Measurements from ENCODE around the gene MAPK11.

Gene MAPK11

DNA sequence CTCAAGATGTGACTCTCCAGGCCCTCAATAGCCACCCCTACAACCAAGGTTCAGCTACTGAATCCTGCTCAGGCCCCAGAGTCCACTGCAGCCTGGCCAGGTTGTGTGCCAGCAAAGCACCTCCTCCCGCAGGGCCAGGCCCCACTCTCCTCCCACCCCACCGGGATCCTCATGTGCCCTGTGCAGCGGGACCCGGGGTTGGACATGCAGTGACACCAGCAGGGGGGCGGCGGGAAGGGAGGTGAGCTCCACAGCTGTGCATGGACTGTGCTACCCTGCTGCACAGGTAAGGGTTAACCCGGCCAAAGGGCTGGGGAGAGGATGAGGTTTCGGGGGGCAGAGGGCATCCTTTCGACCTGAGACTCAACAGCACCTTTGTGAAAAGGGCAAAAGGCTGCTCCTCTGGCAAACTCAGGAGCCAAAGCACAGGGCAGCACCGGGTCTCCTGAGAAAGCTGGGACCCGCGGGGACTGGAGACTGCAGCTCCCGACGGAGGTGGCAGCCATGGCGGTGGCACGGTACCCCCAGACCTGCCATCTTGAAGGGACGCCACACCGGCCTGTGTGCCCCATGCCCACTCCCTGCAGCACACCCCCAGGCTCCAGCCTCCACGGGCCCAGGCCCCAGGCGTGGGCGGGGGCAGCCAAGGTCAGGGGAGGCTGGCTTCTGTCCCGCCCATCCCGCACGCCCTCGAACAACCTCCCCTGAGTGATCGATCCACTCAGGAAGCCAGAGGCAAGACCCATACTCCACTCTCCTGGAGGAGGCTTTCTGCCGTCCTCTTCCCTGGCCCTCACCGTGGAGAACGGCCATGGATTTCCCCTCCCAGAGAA is 26.7 kb upstream of the MAPK11 start:
- TF ChIP-seq, protein P1, sequence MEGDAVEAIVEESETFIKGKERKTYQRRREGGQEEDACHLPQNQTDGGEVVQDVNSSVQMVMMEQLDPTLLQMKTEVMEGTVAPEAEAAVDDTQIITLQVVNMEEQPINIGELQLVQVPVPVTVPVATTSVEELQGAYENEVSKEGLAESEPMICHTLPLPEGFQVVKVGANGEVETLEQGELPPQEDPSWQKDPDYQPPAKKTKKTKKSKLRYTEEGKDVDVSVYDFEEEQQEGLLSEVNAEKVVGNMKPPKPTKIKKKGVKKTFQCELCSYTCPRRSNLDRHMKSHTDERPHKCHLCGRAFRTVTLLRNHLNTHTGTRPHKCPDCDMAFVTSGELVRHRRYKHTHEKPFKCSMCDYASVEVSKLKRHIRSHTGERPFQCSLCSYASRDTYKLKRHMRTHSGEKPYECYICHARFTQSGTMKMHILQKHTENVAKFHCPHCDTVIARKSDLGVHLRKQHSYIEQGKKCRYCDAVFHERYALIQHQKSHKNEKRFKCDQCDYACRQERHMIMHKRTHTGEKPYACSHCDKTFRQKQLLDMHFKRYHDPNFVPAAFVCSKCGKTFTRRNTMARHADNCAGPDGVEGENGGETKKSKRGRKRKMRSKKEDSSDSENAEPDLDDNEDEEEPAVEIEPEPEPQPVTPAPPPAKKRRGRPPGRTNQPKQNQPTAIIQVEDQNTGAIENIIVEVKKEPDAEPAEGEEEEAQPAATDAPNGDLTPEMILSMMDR (IDR thresholded peaks at IDR 0.05; ENCODE audit: low read depth, low read length, missing control alignments) = no peak
- no peak for DNase-seq (ENCODE audit: low read depth)
- H3K4me3 ChIP-seq (ENCODE audit: low read depth, low read length) = no peak overlapping the region

DNA sequence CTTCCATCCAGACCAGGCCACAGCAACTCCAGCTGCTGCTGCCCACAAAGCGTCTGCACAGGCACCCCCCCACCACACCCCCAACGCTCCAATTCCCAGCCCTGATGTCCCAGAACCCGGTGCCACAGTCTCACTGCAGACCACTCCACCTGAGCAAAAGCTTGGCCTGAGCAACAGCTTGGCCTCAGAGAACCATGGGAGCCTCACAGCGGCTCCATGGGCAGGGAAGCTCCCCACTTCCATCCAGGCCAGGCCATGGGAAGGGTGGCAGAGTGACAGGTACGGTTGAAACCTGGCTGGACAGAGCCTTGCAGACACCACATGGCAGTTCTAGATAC is 24.1 kb upstream of the MAPK11 start:
- TF ChIP-seq, protein P1 (IDR thresholded peaks at IDR 0.05; ENCODE audit: low read depth, low read length, missing control alignments) = no peak
- H3K4me3 ChIP-seq (ENCODE audit: low read depth, low read length) = no peak overlapping the region
- no peak for DNase-seq (ENCODE audit: low read depth)

DNA sequence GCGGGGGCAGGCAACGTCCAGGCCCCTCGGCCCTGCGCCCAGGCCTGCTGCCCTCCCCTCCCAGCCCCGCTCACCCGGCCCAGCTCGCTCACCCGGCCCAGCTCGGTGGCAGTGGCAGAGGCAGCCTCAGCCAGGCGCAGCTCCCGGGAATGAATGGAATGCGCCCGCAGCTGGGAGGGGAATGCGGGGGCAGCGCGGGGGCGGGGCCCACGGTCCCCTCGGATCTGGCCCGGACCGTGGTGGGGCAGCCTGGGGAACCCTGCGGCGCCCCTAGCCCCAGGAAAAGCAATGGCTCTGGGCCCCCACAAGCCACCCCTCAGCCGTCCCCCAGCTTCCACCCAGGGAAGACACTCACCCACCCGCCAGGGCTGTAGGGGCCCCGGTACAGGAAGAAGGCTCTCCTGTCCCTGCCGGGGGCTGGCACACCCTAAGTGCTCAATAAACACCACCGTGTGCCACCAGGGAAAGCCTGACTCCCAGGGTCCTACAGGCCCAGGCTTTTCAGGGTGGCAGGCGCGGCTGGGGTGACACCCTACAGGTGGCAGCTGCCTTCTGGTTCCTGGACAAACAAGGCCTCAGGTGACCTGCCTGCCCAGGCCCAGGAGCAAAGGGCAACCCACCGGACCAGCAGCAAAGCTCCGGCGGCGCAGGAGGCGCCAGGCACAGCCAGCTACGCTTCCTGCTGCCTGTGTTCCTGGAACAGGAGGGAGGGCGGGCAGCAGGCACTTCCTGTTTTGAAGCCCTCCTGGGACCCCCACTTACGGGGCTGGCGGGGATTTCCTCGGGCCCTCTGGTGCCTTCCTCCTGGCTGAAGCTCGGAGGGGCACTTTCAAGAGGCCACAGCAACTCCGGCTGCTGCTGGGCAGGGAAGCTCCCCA is 23.5 kb upstream of the MAPK11 start:
- H3K4me3 ChIP-seq (ENCODE audit: low read depth, low read length) = no peak overlapping the region; the same call in 1 of the 2 replicates
- DNase-seq (ENCODE audit: low read depth) = no peak
- TF ChIP-seq, protein P1 (IDR thresholded peaks at IDR 0.05; ENCODE audit: low read depth, low read length, missing control alignments) = no peak

DNA sequence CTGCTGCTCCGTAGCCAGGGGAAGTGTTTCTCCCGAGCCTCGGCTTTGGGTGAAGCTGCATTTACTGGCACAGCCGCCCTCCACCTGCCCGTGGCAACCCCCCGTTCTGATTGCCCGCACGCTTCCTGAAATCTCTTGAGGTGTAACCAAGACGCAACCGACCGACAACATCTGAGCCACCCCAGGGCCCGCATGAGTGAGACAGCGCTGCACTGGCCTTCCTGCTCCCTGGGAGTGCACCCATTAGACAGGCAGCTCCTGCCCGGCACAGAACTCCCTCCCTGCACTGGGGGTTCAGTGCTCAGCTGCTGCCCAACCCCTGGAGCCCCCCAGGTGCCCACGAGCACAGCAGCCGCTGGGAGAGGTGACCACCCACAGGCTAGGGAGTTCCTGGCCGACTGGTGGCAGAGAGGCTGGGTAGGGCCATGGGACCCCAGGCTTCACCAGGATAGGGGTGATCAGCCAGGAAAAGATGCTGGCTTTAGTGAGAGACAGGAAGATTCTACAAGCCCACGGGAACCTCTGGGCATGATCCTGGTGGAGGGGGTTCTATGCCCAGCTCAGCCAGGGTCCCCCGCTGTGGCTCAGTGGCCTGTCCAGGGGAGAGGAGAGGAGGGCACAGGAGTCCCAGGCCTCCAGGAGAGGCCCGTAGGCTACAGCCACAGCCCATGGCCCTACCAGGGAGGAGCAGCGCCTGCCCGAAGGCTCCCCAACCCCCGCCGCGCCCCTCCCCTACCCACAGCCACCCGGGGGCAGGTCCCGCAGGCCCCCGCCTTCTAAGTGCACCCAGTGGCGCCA is 22.7 kb upstream of the MAPK11 start:
- TF ChIP-seq, protein P1 (IDR thresholded peaks at IDR 0.05; ENCODE audit: low read depth, low read length, missing control alignments) = no peak
- H3K4me3 ChIP-seq (ENCODE audit: low read depth, low read length) = peak overlapping the region; percentile 3; the same call in 1 of the 2 replicates
- no peak for DNase-seq (ENCODE audit: low read depth)

DNA sequence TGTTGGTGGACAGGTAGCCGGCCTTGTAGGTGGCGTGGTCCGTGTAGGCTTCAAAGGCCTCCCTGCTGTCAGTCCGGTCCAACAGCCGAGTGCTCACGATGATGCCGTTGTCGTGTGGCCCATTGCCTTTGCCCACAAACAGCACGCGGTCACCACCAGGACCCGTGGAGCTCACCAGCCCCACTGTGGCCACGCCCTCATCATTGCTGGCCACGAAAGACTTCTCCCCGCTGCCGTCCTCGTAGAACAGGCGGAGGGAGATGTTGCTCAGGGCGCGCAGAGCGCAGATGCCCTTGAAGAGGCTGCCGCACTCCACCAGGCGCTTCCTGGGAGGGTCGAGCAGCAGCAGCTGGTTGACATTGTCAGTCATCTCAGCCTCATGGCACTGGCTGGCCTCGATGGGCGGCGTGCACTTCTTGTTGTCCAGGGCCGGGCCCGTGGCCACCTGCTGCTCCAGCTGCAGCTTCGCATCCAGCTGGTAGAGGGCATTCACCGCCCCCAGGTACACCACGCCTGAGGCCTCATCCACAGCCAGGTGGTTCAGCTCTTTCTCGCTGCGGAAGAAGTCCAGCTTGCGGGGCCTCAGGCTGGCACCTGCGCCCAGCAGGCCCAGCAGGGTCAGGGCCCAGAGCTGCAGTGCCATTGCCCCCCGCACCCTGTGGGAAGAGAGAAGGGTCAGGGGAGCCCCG is 19.9 kb upstream of the MAPK11 start:
- no peak overlapping the region for H3K4me3 ChIP-seq (ENCODE audit: low read depth, low read length)
- TF ChIP-seq, protein P1 (IDR thresholded peaks at IDR 0.05; ENCODE audit: low read depth, low read length, missing control alignments) = no peak
- no peak for DNase-seq (ENCODE audit: low read depth)
